Activated B cell treated with CpG ODN at 0.5 μM for 24 hours (primary cell): ENCODE measurements around the gene SLC25A1. TPM values are rescaled to one million over a fixed set of nuclear protein-coding genes. Genes with fewer than 3 reads are reported as not detected.

Source experiments
- ATAC-seq: fragments of 200-7000 bp; cut with Tn5 transposase; one replicate; pipeline ENCODE4 v1.10.0; 2021; ENCODE audit warnings: low read depth, mild to moderate bottlenecking, moderate library complexity
- CTCF ChIA-PET: fragments of 350-600 bp; sonication (Branson Sonifier 250); formaldehyde crosslinking; loops from one replicate; lab custom pipeline; 2021; ENCODE audit warnings: antibody characterized with exemption; lab: Charles Lee
- POLR2A ChIA-PET: fragments of 350-600 bp; sonication (Branson Sonifier 250); formaldehyde crosslinking; loops from one replicate; lab custom pipeline; 2021; ENCODE audit warnings: antibody characterized with exemption; lab: Charles Lee
- DNase-seq: peaks from one replicate; pipeline ENCODE4 v3.0.0; 2022
- H3K27ac Mint-ChIP-seq: one replicate; pipeline ENCODE4 v1.8.0; 2020; ENCODE audit warnings: mixed read lengths
- H3K27me3 Mint-ChIP-seq: one replicate; pipeline ENCODE4 v1.8.0; 2021; ENCODE audit warnings: mixed read lengths
- H3K36me3 Mint-ChIP-seq: one replicate; pipeline ENCODE4 v1.8.0; 2021; ENCODE audit warnings: low read depth, mixed read lengths
- H3K4me1 Mint-ChIP-seq: one replicate; pipeline ENCODE4 v1.8.0; 2021; ENCODE audit warnings: mixed read lengths
- H3K4me3 Mint-ChIP-seq: one replicate; pipeline ENCODE4 v1.8.0; 2020; ENCODE audit warnings: mild to moderate bottlenecking, mixed read lengths
- H3K9me3 Mint-ChIP-seq: one replicate; pipeline ENCODE4 v1.8.0; 2020; ENCODE audit warnings: mixed read lengths
- intact Hi-C: fragments of 100-400 bp; cut with micrococcal nuclease; formaldehyde crosslinking; loops from one replicate; pipeline ENCODE4 v1.15.1; 2024
- total RNA-seq: library from RNA; stranded (reverse); gene quantifications from 2 replicates; pipeline ENCODE4 v1.2.3, GENCODE V29; 2022
- TF ChIP-seq, protein P1 (sequence below): fragments of 200-600 bp; IDR thresholded peaks from one replicate; pipeline ENCODE4 v1.8.0; 2022; ENCODE audit warnings: antibody characterized with exemption, mild to moderate bottlenecking

SLC25A1 gene
- total RNA-seq, 1 donor from 2014 or later = 44.2 TPM

DNA sequence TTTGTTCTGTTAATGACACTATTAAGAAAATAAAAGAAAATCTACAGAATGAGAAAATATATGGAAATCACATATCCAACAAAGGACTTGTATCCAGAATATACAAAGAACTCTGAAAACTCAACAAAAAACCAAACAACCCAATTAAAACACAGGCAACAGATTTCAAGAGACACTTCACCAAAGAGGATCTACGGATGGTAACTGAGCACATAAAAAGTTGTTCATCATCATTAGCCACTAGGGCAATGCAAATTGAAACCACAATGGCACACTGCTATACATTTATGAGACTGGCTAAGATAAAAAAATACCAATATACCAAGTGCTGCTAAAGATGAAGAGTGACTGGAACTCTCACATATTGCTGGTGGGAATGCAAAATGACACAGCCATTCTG, 34.5 kb upstream of the SLC25A1 start:
- Mint-ChIP-seq H3K27me3 (peaks cover 11% of the 10 kb centered on the region), H3K27ac (no peak overlapping the region), H3K4me3 (no peak overlapping the region), H3K9me3 (no peaks in the 10 kb centered on the region), H3K36me3 (no peaks in the 10 kb centered on the region), H3K4me1 (peaks cover 17% of the 10 kb centered on the region)
- TF ChIP-seq, protein P1, sequence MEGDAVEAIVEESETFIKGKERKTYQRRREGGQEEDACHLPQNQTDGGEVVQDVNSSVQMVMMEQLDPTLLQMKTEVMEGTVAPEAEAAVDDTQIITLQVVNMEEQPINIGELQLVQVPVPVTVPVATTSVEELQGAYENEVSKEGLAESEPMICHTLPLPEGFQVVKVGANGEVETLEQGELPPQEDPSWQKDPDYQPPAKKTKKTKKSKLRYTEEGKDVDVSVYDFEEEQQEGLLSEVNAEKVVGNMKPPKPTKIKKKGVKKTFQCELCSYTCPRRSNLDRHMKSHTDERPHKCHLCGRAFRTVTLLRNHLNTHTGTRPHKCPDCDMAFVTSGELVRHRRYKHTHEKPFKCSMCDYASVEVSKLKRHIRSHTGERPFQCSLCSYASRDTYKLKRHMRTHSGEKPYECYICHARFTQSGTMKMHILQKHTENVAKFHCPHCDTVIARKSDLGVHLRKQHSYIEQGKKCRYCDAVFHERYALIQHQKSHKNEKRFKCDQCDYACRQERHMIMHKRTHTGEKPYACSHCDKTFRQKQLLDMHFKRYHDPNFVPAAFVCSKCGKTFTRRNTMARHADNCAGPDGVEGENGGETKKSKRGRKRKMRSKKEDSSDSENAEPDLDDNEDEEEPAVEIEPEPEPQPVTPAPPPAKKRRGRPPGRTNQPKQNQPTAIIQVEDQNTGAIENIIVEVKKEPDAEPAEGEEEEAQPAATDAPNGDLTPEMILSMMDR = no peak
- ATAC-seq (no peak), DNase-seq (no peak)
- intact Hi-C loops = no loop called here
- POLR2A ChIA-PET = no interaction called here
- CTCF ChIA-PET = no interaction called here

DNA sequence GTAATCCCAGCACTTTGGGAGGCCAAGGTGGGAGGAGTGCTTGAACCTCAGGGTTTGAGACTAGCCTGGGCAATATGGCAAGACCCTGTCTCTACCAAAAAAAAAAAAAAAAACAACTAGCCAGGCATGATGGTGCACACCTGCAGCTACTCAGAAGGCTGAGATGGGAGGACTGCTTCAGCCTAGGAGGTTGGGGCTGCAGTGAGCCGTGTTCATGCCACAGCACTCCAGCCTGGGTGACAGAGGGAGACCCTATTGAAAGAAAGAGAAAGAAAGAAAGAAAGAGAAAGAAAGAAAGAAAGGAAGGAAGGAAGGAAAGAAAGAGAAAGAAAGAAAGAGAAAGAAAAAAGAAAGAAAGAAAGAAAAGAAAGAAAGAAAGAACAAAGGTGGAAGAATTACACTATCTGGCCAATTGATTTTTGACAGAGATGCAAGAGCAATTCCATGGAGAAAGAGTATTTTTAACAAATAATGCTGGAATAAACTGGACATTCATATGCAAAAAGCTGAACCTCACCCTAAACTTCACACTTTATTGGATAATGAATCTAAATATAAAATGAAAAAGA, 33.9 kb upstream of the SLC25A1 start:
- peaks cover 11% of the 10 kb centered on the region for H3K27me3 Mint-ChIP-seq
- no peak overlapping the region for H3K27ac Mint-ChIP-seq
- CTCF ChIA-PET = no interaction called here
- POLR2A ChIA-PET = interaction anchor here (0.8 kb wide), 1 partner anchor 236 kb away, joined by 7 read pairs; no protein-coding TSS in a partner anchor
- no peaks in the 10 kb centered on the region for H3K9me3 Mint-ChIP-seq
- no peaks in the 10 kb centered on the region for H3K36me3 Mint-ChIP-seq
- TF ChIP-seq, protein P1 = no peak
- H3K4me1 Mint-ChIP-seq = peaks cover 14% of the 10 kb centered on the region
- no peak overlapping the region for H3K4me3 Mint-ChIP-seq
- no peak for ATAC-seq
- intact Hi-C loops = no loop called here
- DNase-seq = no peak

DNA sequence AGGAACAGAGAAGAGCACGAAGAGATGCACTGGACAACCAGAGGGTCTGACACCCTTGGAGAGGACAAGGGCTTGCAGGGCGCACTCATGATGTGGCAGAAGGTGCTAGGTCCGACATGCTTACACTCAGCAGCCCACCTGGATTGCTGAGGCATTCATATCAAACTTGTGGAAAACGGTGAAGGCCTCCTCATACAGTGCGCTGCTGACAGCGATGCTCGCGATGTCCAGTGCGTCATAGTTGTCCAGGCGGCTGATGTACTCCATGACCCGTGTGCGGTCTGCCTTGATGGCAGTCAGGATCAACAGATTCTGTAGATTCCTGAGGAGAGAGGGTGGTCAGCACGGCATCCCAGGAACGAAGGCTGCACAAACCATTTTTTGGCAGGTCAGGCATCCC, 31.7 kb upstream of the SLC25A1 start:
- DNase-seq = no peak
- Mint-ChIP-seq H3K27me3 (peaks cover 11% of the 10 kb centered on the region), H3K4me1 (peaks cover 14% of the 10 kb centered on the region), H3K36me3 (no peaks in the 10 kb centered on the region), H3K9me3 (no peaks in the 10 kb centered on the region), H3K4me3 (no peak overlapping the region), H3K27ac (no peak overlapping the region)
- CTCF ChIA-PET = no interaction called here
- intact Hi-C loops = no loop called here
- TF ChIP-seq, protein P1 = no peak
- ATAC-seq = no peak
- POLR2A ChIA-PET = no interaction called here

DNA sequence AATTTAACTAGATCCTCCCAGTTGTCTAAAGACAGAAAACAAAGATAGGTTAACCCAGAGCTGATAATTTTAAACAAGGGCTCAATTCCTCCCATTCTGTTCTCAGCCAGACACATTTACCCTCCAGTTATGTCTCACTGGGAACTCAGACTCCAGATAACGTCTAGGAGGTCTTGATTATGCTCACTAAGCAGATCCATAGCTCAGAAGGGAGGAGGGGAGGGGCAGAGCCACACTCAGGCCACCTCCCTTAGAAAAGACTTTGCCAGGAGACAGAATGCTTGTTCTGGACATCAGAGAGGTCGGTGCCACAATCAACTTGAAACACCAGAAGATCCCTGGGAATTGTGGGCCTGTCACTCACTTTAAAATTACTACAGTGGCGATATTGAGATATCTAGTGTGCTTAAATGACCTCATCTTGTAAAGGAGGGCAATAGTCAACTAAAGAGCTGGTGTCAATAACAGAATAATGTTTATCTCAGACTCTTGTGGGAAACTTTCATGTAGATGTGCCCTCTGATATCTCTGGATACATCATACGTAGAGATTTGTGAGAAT, 29.8 kb upstream of the SLC25A1 start:
- H3K27me3 Mint-ChIP-seq = peaks cover 10% of the 10 kb centered on the region
- no peaks in the 10 kb centered on the region for H3K36me3 Mint-ChIP-seq
- H3K9me3 Mint-ChIP-seq = no peaks in the 10 kb centered on the region
- POLR2A ChIA-PET = no interaction called here
- TF ChIP-seq, protein P1 = no peak
- CTCF ChIA-PET = no interaction called here
- intact Hi-C loops = no loop called here
- no peak overlapping the region for H3K27ac Mint-ChIP-seq
- DNase-seq (no peak), ATAC-seq (no peak)
- no peak overlapping the region for H3K4me3 Mint-ChIP-seq
- H3K4me1 Mint-ChIP-seq = peaks cover 10% of the 10 kb centered on the region

DNA sequence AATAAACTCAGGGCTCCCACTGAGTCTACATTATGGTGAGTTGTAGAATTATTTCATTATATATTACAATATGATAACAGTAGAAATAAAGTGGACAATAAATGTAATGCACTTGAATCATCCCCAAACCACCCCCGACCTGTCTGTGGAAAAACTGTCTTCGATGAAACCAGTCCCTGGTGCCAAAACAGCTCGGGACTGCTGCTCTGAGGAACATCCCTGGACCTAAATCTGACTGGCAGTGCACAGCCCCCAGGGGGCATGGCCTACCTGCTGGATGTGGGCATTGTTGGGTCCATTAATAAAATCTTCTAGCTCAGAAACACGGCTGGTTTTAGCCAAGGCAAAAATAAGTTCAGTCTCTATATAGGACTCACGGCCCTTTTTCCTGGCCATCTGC, 29.3 kb upstream of the SLC25A1 start:
- ATAC-seq = no peak
- Mint-ChIP-seq H3K36me3 (no peaks in the 10 kb centered on the region), H3K9me3 (no peaks in the 10 kb centered on the region), H3K27me3 (peaks cover 10% of the 10 kb centered on the region), H3K27ac (no peak overlapping the region), H3K4me3 (no peak overlapping the region), H3K4me1 (peaks cover 5% of the 10 kb centered on the region)
- DNase-seq = no peak
- POLR2A ChIA-PET = no interaction called here
- CTCF ChIA-PET = no interaction called here
- TF ChIP-seq, protein P1 = no peak
- intact Hi-C loops = no loop called here
